T-helper 17 cell (primary cell): ENCODE data around the gene PSMD12. TPM values are rescaled to one million over a fixed set of nuclear protein-coding genes. Genes with fewer than 3 reads are reported as not detected.
"Not testable (repeated sequence)": the region's sequence is repeated elsewhere in the genome, so short reads cannot be mapped to it uniquely, and the experiment has no call there.

Source experiments
- ATAC-seq: fragments of 150-1000 bp; cut with Tn5 transposase; 2 replicates; pipeline ENCODE4 v1.10.0; 2021; ENCODE audit warnings: mild to moderate bottlenecking, moderate library complexity
- DNase-seq, 3 donors: peaks; one replicate each; pipeline versions ENCODE4 v3.0.0 to v3.0.0-alpha.2; 2020 to 2021
- H3K9me3 ChIP-seq: one replicate; pipeline ENCODE4 v1.7.0; 2013; ENCODE audit warnings: low read length, mild to moderate bottlenecking; ENCODE audit not compliant: control insufficient read depth, poor library complexity, severe bottlenecking
- H3K27ac Mint-ChIP-seq: one replicate; pipeline ENCODE4 v1.8.0; 2022; ENCODE audit warnings: mild to moderate bottlenecking, moderate library complexity, mixed read lengths
- H3K27me3 Mint-ChIP-seq: one replicate; pipeline ENCODE4 v1.8.0; 2022; ENCODE audit warnings: mixed read lengths
- H3K36me3 Mint-ChIP-seq: one replicate; pipeline ENCODE4 v1.8.0; 2022; ENCODE audit warnings: low read depth, mixed read lengths
- H3K4me1 Mint-ChIP-seq: one replicate; pipeline ENCODE4 v1.8.0; 2022; ENCODE audit warnings: mild to moderate bottlenecking, mixed read lengths
- H3K4me3 Mint-ChIP-seq: one replicate; pipeline ENCODE4 v1.8.0; 2022; ENCODE audit warnings: mild to moderate bottlenecking, moderate library complexity, mixed read lengths
- total RNA-seq, 4 donors: library from RNA in 2 of 4; stranded (reverse) in 2 of 4; gene quantifications; one replicate each; pipeline ENCODE4 v1.2.3 and lab custom pipeline; 2022 to 2026

PSMD12 gene
- total RNA-seq, 2 donors from 2014 or later, result 43.4 to 53.8 TPM

DNA sequence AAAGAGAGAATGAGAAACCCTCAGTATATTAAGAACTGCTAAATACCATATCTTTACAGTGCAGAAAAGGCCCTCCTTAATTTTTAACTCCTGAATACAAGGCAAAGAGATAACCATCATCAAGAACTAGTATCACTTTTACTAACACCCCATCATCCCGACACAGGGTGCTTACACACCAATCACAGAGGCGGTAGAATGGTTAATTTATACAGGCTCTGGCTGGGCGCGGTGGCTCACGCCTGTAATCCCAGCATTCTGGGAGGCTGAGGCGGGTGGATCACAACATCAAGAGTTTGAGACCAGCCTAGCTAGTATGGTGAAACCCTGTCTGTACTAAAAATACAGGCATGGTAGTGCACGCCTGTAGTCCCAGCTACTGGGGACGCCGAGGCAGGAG, 4.2 kb downstream of the PSMD12 start:
- no peak for DNase-seq
- H3K4me3 Mint-ChIP-seq, result no peak overlapping the region

DNA sequence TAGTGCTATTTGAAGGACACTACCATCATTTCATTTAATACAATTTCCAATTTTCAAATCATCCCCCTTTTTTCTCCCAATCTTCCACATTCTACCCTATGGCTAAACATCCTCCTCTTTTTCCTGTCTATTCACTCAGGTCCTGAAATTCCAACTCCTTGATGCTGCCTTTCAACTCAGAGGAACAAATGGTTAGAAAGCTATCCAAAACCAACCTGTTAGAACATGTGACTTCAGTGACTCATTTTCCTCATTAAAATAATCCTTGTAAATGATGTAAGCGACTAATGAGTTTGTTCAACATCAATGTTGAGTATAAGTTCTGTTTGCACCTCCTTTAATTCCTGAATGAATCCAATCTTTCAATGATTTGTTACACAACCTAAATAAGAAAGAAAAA, 5.5 kb downstream of the PSMD12 start:
- DNase-seq, result no peak
- H3K4me3 Mint-ChIP-seq, result peak overlapping the region; percentile 68
- H3K27me3 Mint-ChIP-seq, result no peaks in the 10 kb centered on the region
- peaks cover 5% of the 10 kb centered on the region for H3K36me3 Mint-ChIP-seq
- H3K4me1 Mint-ChIP-seq, result peaks cover 51% of the 10 kb centered on the region
- ATAC-seq, result no peak
- peak overlapping the region; percentile 92 for H3K27ac Mint-ChIP-seq
- no peaks in the 10 kb centered on the region for H3K9me3 ChIP-seq

More for the DNA sequence above, 4.2 kb downstream of the PSMD12 start:
- no peak for ATAC-seq
- Mint-ChIP-seq H3K27me3 (no peaks in the 10 kb centered on the region), H3K36me3 (peaks cover 4% of the 10 kb centered on the region), H3K27ac (peak overlapping the region; percentile 92), H3K4me1 (peaks cover 56% of the 10 kb centered on the region)
- H3K9me3 ChIP-seq, result no peaks in the 10 kb centered on the region

GRCh38 chr17:67359960-67360791, 6.2 kb downstream of the PSMD12 start:
- no peaks in the 10 kb centered on the region for H3K9me3 ChIP-seq
- Mint-ChIP-seq H3K4me3 (peak overlapping the region; percentile 68), H3K27ac (peak overlapping the region; percentile 92), H3K4me1 (peaks cover 46% of the 10 kb centered on the region), H3K36me3 (peaks cover 3% of the 10 kb centered on the region), H3K27me3 (no peaks in the 10 kb centered on the region)
- peak in 2 of 3 donors; percentile 20 to 37 for DNase-seq
- ATAC-seq, result peak; percentile 95

DNA sequence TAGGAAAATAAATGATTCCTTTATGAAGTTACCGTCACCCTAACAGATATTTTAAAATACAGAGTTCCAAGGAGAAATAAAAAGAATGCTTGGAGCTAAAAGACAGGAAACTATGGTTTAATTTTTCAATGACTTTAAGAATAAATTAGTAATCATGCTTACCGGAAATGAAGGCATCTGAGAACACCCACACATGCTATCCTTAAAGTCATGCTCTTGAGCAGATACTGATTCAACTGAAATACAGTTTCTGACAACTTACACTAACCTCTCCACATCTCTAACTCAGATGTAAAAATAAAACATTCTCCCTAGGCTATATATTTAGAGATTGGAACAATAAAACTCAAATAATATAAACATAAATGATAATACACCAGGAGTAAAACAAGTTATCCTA, 7.8 kb downstream of the PSMD12 start:
- peaks cover 36% of the 10 kb centered on the region for H3K4me1 Mint-ChIP-seq
- no peak for DNase-seq
- H3K9me3 ChIP-seq, result no peaks in the 10 kb centered on the region
- ATAC-seq, result no peak
- H3K4me3 Mint-ChIP-seq, result peak overlapping the region; percentile 74
- H3K27me3 Mint-ChIP-seq, result no peaks in the 10 kb centered on the region
- peak overlapping the region; percentile 92 for H3K27ac Mint-ChIP-seq
- H3K36me3 Mint-ChIP-seq, result peaks cover 5% of the 10 kb centered on the region

DNA sequence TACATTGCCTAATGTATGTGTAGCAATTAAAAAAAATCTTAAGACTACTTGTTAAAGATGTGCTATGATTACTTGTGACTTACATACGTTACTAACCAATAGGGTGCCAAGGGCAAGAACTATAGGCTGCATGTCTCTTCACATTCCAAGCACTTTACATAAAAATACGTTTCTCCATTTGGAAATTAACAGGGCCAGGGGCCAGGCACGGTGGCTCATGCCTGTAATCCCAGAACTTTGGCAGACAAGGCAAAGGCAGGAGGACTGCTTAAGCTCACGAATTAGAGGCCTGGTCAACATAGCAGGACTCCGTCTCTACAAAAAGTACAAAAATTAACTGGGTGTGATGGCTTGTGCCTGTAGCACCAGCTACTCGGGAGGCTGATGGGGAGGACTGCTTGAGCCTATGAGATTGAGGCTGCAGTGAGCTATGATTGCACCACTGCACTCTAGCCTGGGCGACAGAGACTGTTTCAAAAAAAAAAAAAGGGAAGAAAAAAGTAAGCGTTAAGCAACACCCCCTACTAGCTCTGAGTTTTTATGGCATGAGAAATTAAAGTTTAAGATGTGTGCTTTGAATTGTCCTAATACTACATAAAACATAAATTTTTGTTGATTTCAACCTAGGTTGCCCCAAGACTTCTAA, 12.3 kb downstream of the PSMD12 start:
- ATAC-seq, result no peak
- peaks cover 8% of the 10 kb centered on the region for H3K36me3 Mint-ChIP-seq
- no peak overlapping the region for H3K4me3 Mint-ChIP-seq
- no peak for DNase-seq
- no peaks in the 10 kb centered on the region for H3K27me3 Mint-ChIP-seq
- no peaks in the 10 kb centered on the region for H3K9me3 ChIP-seq
- peak overlapping the region; percentile 37 for H3K27ac Mint-ChIP-seq
- H3K4me1 Mint-ChIP-seq, result peaks cover 11% of the 10 kb centered on the region

DNA sequence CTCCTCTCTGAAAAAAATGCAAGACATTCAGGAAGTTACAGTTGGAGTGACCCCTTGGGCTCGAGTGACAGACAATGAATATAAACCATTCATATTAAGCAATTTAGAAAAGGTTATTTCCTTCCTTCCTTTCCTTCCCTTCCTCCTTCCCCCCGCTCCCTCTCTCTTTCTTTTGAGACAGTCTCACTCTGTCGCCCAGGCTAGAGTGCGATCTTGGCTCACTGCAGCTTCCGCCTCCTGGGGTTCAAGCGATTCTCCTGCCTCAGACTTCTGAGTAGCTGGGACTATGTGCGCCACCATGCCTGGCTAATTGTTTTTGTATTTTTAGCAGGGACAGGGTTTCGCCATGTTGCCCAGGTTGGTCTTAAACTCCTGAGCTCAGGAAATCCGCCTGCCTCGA, 13.2 kb downstream of the PSMD12 start:
- Mint-ChIP-seq H3K36me3 (peaks cover 8% of the 10 kb centered on the region), H3K4me3 (no peak overlapping the region), H3K27me3 (no peaks in the 10 kb centered on the region), H3K27ac (no peak overlapping the region), H3K4me1 (peaks cover 6% of the 10 kb centered on the region)
- ATAC-seq, result no peak
- no peaks in the 10 kb centered on the region for H3K9me3 ChIP-seq
- DNase-seq, result no peak

DNA sequence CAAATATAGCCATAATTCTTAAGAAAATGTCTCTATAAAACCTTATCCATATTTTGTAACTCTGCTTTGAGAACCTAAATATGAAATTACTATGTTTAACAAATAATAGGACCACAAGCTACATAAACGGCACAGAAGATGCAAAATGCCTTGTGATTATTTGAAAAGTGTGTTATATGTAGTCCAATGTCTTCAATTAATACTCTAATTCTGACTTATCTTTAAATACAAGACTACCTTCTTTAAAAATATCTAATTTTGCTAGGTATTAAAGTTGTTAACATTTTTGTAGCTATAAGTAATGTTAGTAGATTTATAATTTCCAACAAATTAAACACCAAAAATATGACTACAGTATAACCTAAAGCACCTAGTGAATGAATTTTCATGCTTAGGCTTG, 17.0 kb downstream of the PSMD12 start:
- peaks cover 2% of the 10 kb centered on the region for H3K4me1 Mint-ChIP-seq
- ATAC-seq (no peak), DNase-seq (no peak)
- H3K9me3 ChIP-seq, result no peaks in the 10 kb centered on the region
- no peak overlapping the region for H3K27ac Mint-ChIP-seq
- no peaks in the 10 kb centered on the region for H3K27me3 Mint-ChIP-seq
- H3K36me3 Mint-ChIP-seq, result peaks cover 5% of the 10 kb centered on the region
- H3K4me3 Mint-ChIP-seq, result no peak overlapping the region

GRCh38 chr17:67347826-67348225, 18.6 kb downstream of the PSMD12 start:
- H3K9me3 ChIP-seq, result no peaks in the 10 kb centered on the region
- peaks cover 5% of the 10 kb centered on the region for H3K4me1 Mint-ChIP-seq
- no peaks in the 10 kb centered on the region for H3K27me3 Mint-ChIP-seq
- no peak overlapping the region for H3K4me3 Mint-ChIP-seq
- H3K36me3 Mint-ChIP-seq, result peaks cover 6% of the 10 kb centered on the region
- DNase-seq (no peak), ATAC-seq (no peak)
- no peak overlapping the region for H3K27ac Mint-ChIP-seq

DNA sequence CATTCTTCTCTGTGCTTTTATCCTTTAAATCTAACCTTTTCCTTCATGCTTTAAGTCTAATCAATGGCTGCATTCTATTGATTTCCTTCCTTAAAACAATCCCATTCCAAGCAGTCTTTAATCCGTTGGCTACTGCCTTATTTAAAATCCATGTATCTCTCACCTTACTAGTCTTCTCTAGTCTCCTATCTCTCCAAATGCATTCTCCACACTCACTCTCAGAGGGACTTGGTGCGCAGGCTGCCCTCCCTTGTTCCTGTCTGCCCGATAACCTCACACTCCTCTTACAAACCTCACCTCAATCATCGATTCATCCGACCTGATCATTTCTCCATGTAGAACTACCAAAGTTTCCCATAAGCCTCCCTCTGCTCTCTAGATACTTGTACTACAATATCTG, 23.1 kb downstream of the PSMD12 start:
- H3K27ac Mint-ChIP-seq, result peak overlapping the region; percentile 85
- peaks cover 3% of the 10 kb centered on the region for H3K36me3 Mint-ChIP-seq
- no peaks in the 10 kb centered on the region for H3K27me3 Mint-ChIP-seq

DNA sequence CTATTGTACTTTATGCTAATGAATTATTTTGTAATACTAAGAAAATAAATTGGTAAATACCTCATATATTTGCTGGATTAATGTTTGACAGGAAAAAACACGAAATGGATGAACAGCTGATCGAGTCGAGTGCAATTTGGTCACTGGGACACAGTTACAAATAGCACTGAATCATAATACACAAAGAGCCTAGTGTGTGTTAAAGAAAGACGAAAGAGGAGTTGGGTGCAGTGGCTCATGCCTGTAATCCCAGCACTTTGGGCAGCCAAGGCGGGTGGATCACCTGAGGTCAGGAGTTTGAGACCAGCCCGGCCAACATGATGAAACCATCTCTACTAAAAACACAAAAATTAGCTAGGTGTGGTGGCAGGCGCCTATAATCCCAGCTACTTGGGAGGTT, 28.0 kb downstream of the PSMD12 start:
- not testable (repeated sequence) for ATAC-seq, H3K27ac Mint-ChIP-seq

More for the DNA sequence above, 23.1 kb downstream of the PSMD12 start:
- H3K9me3 ChIP-seq, result no peaks in the 10 kb centered on the region
- ATAC-seq (no peak), DNase-seq (no peak)
- no peak overlapping the region for H3K4me3 Mint-ChIP-seq
- H3K4me1 Mint-ChIP-seq, result peaks cover 9% of the 10 kb centered on the region

GRCh38 chr17:67336859-67337258, 29.5 kb downstream of the PSMD12 start:
- no peak overlapping the region for H3K27ac Mint-ChIP-seq
- peaks cover 4% of the 10 kb centered on the region for H3K4me1 Mint-ChIP-seq
- no peaks in the 10 kb centered on the region for H3K9me3 ChIP-seq
- H3K4me3 Mint-ChIP-seq, result no peak overlapping the region
- DNase-seq (no peak), ATAC-seq (no peak)
- H3K36me3 Mint-ChIP-seq, result no peaks in the 10 kb centered on the region
- no peaks in the 10 kb centered on the region for H3K27me3 Mint-ChIP-seq

More for the DNA sequence above, 28.0 kb downstream of the PSMD12 start:
- H3K4me3 Mint-ChIP-seq, H3K9me3 ChIP-seq, H3K27me3 Mint-ChIP-seq, H3K4me1 Mint-ChIP-seq, H3K36me3 Mint-ChIP-seq, DNase-seq: not testable (repeated sequence)

GRCh38 chr17:67335245-67335835, 31.0 kb downstream of the PSMD12 start:
- Mint-ChIP-seq H3K27me3 (no peaks in the 10 kb centered on the region), H3K4me1 (peaks cover 2% of the 10 kb centered on the region), H3K36me3 (no peaks in the 10 kb centered on the region), H3K27ac (no peak overlapping the region), H3K4me3 (no peak overlapping the region)
- ATAC-seq, result no peak
- H3K9me3 ChIP-seq, result no peaks in the 10 kb centered on the region
- DNase-seq, result no peak

- not testable (repeated sequence) for ATAC-seq, H3K27ac Mint-ChIP-seq, H3K27me3 Mint-ChIP-seq, DNase-seq, H3K4me3 Mint-ChIP-seq, H3K36me3 Mint-ChIP-seq, H3K4me1 Mint-ChIP-seq, H3K9me3 ChIP-seq
Measured at GRCh38 chr17:67332162-67332508, 34.2 kb downstream of the PSMD12 start.
